ENCODE data around the gene CLSTN3.

Gene CLSTN3

DNA sequence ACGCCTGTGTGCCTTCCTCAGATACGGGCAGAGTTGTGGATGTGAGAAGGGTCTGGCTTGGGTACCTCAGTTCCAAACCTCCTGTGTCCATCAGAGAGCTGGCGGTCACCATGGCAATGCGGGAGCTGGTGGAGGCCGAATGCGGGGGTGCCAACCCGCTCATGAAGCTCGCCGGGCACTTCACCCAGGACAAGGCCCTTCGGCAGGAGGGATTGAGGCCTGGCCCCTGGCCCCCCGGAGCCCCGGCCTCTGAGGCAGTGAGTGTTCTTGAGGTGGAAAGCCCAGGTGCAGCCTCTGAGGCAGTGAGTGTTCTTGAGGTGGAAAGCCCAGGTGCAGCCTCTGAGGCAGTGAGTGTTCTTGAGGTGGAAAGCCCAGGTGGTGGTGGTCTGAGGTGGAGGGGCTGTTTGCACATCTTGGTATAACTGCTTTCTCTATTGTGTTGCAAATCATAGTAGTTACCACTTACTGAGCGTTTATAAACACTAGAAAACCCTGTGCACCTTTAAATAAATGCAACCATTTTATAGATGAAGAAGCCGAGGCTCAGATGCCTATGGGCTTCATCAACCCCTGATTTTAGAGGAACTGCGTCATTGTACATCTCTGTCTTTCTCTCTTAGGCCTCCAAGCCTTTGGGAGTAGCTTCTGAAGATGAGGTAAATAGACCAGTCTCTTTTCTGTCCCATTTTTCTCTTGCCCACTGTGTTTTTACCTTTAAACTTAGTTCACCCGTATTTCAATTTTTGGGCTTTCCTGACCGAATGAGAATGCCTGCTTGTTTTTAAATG, 60.3 kb downstream of the CLSTN3 start:
- no peak for DNase-seq

DNA sequence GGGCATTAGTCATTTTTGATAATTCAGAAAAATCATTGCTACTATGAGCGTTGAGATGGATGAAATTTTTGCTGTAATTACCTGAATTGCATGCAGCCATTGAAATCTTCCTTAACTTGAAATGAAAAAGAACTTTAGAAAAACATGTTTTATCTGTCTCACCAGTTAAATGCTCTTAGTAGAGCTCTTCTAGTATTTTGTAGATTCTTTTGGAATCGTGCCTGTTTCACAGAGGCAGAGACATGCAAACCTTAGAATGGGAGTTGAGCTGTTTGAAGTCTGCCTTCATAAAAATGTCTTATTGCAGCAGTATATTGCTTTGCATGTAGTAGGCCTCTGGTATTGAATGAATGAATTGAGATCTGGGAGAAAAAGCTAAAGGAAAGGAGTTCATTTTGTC, 63.5 kb downstream of the CLSTN3 start:
- DNase-seq, result no peak

DNA sequence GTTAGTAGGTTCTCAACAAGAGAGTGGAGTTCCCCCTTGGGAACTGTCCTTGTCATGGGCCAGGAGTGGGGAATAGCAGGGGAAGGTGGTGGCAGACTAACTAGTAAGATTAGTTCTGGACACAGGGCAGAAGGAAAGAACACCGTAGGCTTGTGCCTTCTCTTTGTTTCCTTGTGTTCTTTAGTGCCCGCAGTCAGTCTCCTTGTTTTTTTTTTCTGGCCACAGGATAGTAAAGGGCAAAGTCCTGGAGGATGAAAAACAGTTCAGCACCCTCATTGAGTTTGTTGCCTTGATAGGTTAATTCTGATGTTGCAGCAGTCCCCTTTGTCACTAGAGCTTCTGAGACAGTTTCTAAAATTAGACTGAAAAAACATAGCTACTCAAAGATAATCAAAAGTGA, 67.7 kb downstream of the CLSTN3 start:
- DNase-seq, result no peak

DNA sequence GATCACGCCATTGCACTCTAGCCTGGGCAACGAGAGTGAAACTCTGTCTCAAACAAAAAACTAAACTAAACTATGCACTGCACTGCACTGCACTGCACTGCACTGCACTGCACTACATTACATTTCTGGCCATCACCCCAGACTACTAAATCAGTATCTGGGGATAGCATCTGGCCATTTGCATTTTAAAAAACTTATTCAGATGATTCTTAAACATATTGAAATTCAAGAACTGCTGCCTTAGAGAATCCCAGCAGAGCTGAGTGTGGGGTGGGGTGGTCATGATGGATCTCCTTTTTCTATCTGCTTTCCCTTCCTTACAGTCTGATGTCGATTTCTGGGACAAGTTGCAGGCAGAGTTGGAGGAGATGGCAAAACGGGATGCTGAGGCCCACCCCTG, 72.9 kb downstream of the CLSTN3 start:
- no peak for DNase-seq

DNA sequence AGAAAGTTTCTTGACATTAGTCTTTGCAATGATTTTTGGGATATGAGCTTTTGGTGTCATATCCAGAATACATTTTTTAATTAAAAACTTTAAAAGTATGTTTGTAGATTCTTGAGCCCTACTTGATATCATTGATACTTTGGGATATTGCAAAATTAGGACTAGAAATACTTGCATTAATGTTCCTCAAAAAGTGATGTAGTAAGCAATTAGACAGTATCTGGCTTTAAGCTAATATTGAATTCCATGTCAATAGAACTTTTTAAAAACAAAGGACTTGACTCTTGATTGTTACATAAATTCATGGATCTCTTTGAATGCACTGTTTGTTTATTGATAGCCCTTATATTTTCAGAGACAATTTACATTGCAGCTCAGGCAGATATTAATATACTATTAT, 74.9 kb downstream of the CLSTN3 start:
- no peak for DNase-seq

DNA sequence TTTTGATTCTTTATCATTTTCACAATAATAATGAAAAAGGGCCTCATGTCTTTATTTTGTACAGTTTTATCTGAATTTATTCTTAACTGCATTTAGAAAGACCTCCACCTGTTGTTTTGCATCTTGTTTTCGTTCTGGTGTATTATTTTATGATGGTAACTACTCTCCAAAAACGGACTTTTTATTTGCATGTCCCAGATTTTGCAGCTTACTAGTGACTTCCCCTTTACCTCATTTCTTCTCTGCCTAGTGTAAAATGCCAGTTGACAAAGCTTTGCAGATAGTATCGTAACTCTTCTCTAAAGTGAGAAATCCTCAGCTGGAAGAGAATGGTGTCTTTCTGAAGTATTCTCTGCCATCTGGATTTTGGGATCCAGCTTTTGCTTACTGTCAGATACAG, 76.5 kb downstream of the CLSTN3 start:
- DNase-seq, result no peak

DNA sequence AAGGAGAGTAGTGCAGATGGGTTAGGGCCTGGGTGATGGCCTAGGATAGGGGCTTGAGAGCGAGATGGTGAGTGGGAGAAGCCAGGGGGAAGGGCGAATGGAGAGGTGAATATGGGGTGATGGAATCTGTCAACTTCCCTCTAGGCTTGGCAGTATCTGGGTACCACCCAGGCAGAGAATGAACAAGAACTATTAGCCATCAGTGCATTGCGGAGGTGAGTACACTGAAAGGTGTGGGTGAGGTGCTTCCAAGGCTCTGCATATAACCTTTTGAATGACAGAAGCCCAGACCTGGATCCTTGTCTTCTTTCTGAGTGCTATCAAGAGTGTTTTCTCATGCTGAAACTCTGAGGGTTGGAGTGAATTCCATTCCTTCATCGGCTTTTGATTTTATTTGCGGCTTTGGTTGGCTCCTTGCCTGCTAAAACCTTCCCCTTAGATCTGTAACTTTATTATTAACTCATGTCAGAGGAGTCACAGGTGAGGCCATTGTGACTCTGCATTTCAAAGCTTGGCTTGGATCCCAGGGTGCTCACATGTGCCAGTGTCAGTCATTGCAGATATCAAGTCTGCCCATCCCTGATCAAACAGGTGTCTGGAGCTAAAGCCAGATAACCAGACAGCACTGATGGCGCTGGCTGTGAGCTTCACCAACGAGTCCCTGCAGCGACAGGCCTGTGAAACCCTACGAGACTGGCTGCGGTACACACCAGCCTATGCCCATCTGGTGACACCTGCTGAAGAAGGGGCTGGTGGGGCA, 77.9 kb downstream of the CLSTN3 start:
- DNase-seq, result no peak
